GM12878 (cell line): ENCODE measurements around the gene SLC2A9. TPM values are rescaled to one million over a fixed set of nuclear protein-coding genes. Genes with fewer than 3 reads are reported as not detected.

Experiments used
- DPF2 ChIP-seq: fragments of 450-650 bp; IDR thresholded peaks from 2 replicates; pipeline ENCODE4 v1.6.1; 2017; ENCODE audit warnings: mild to moderate bottlenecking
- E2F8 ChIP-seq: fragments of 450-650 bp; IDR thresholded peaks from 2 replicates; pipeline ENCODE4 v1.6.1; 2018; ENCODE audit warnings: mild to moderate bottlenecking, low read depth, moderate library complexity; ENCODE audit not compliant: partially characterized antibody
- NFIC ChIP-seq: IDR thresholded peaks from 2 replicates; pipeline ENCODE4 v1.6.1; 2012; ENCODE audit warnings: low read depth, mild to moderate bottlenecking, inconsistent platforms, low read length, moderate library complexity
- PKNOX1 ChIP-seq: fragments of 450-650 bp; IDR thresholded peaks from 2 replicates; pipeline ENCODE4 v1.6.1; 2016; ENCODE audit warnings: mild to moderate bottlenecking
- SKIL ChIP-seq: fragments of 450-650 bp; IDR thresholded peaks from 2 replicates; pipeline ENCODE4 v1.6.1; 2017; ENCODE audit warnings: mild to moderate bottlenecking, low read depth, inconsistent platforms; ENCODE audit not compliant: poor library complexity, severe bottlenecking
- SPI1 ChIP-seq: IDR thresholded peaks from 2 replicates; pipeline ENCODE4 v1.6.1; 2011; ENCODE audit warnings: low read depth, mild to moderate bottlenecking, low read length, moderate library complexity, borderline replicate concordance; ENCODE audit not compliant: insufficient read depth
- TBL1XR1 ChIP-seq: IDR thresholded peaks from 2 replicates; pipeline ENCODE4 v1.6.1; 2012; ENCODE audit warnings: low read depth, low read length, improper control_type of control experiment
- ZNF217 ChIP-seq: fragments of 450-650 bp; IDR thresholded peaks from 2 replicates; pipeline ENCODE4 v1.6.1; 2017; ENCODE audit warnings: antibody characterized with exemption, mild to moderate bottlenecking
- ZNF592 ChIP-seq: fragments of 450-650 bp; IDR thresholded peaks from 2 replicates; pipeline ENCODE4 v1.6.1; 2017; ENCODE audit warnings: mild to moderate bottlenecking, moderate library complexity
- polyA plus RNA-seq, 11 experiments: library from polyadenylated mRNA; depleted of rRNA in 4 of 11; unstranded in 6 of 11; stranded (reverse) in 5 of 11; fragments of >200 nt; fragmentation: Nextera tagmentation in 4 of 11; fragmentation: Illumina TruSeq in 1 of 11; extraction: Ambion mirVana in 4 of 11; extraction: Trizol in 1 of 11; gene quantifications; 1 replicate in 1 of 11; 2 replicates in 10 of 11; pipeline versions ENCODE4 v1.2.1 to v1.2.3, GENCODE V29; 2011 to 2016; ENCODE audit warnings: inconsistent platforms in 2 of 11, missing spikeins in 2 of 11, low read depth in 1 of 11
- total RNA-seq, 4 experiments: library from RNA; depleted of rRNA in 3 of 4; stranded (reverse); fragments of >200 nt in 3 of 4; fragmentation: Illumina TruSeq in 1 of 4; extraction: Trizol in 1 of 4; gene quantifications; 2 replicates each; pipeline versions ENCODE4 v1.2.1 to v1.2.3, GENCODE V29; 2013 to 2021
- TF ChIP-seq, protein P1 (sequence below): fragments of 450-650 bp; formaldehyde crosslinking; IDR thresholded peaks from 2 replicates; pipeline ENCODE4 v1.4.0; 2020; ENCODE audit warnings: mild to moderate bottlenecking, moderate library complexity

The SLC2A9 gene
- total and polyA plus RNA-seq, 10 of the 15 experiments (the other 5 are each of a cell fraction or from before 2014, with no cell fraction given) = 0.28 to 2.8 (median 1.2) TPM

GRCh38 chr4:10018818-10019461 lies 2.4 kb downstream of the SLC2A9 start (continued):
- TF ChIP-seq SKIL = no peak
- TF ChIP-seq NFIC = no peak
- peak; percentile 66; the same call in 1 of the 2 replicates for TF ChIP-seq ZNF592
- TF ChIP-seq SPI1 = no peak
- no peak for TF ChIP-seq E2F8
- TF ChIP-seq, protein P1, sequence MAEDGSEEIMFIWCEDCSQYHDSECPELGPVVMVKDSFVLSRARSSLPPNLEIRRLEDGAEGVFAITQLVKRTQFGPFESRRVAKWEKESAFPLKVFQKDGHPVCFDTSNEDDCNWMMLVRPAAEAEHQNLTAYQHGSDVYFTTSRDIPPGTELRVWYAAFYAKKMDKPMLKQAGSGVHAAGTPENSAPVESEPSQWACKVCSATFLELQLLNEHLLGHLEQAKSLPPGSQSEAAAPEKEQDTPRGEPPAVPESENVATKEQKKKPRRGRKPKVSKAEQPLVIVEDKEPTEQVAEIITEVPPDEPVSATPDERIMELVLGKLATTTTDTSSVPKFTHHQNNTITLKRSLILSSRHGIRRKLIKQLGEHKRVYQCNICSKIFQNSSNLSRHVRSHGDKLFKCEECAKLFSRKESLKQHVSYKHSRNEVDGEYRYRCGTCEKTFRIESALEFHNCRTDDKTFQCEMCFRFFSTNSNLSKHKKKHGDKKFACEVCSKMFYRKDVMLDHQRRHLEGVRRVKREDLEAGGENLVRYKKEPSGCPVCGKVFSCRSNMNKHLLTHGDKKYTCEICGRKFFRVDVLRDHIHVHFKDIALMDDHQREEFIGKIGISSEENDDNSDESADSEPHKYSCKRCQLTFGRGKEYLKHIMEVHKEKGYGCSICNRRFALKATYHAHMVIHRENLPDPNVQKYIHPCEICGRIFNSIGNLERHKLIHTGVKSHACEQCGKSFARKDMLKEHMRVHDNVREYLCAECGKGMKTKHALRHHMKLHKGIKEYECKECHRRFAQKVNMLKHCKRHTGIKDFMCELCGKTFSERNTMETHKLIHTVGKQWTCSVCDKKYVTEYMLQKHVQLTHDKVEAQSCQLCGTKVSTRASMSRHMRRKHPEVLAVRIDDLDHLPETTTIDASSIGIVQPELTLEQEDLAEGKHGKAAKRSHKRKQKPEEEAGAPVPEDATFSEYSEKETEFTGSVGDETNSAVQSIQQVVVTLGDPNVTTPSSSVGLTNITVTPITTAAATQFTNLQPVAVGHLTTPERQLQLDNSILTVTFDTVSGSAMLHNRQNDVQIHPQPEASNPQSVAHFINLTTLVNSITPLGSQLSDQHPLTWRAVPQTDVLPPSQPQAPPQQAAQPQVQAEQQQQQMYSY = no peak
- 0 out of 2 replicates have a peak, but pooled peaks have one; percentile 5 for TF ChIP-seq PKNOX1
- TF ChIP-seq DPF2 = no peak; the same call in 1 of the 2 replicates
- TF ChIP-seq ZNF217 = no peak
- TF ChIP-seq TBL1XR1 = no peak
